Esophagus squamous epithelium (tissue), 5 donors: Measurements from ENCODE around the gene TSPAN31. TPM values are rescaled to one million over a fixed set of nuclear protein-coding genes. Genes with fewer than 3 reads are reported as not detected.

Source experiments
- DNase-seq: peaks from one replicate; lab custom pipeline; 2025; lab: John Stamatoyannopoulos, UW
- H3K27ac ChIP-seq, 4 donors: fragments of 200-600 bp; sonication (generic); one replicate each; pipeline ENCODE4 v1.5.1; 2016 to 2019; ENCODE audit warnings: mild to moderate bottlenecking in 1 of 4
- H3K27me3 ChIP-seq, 4 donors: fragments of 200-600 bp; sonication (generic); 1 replicate in 3 of 4; 2 replicates in 1 of 4; pipeline versions ENCODE4 v1.5.1 to v1.6.0; 2017 to 2021; ENCODE audit warnings: antibody characterized with exemption in 1 of 4
- H3K36me3 ChIP-seq, 3 donors: fragments of 200-600 bp; sonication (generic); one replicate each; pipeline ENCODE4 v1.5.1; 2016 to 2019
- H3K4me1 ChIP-seq, 3 donors: fragments of 200-600 bp; sonication (generic); one replicate each; pipeline ENCODE4 v1.5.1; 2017 to 2019
- H3K4me3 ChIP-seq, 4 donors: fragments of 200-600 bp; sonication (generic); 1 replicate in 3 of 4; 2 replicates in 1 of 4; pipeline ENCODE4 v1.5.1; 2016 to 2019; ENCODE audit warnings: mild to moderate bottlenecking in 2 of 4, moderate library complexity in 1 of 4
- H3K9me3 ChIP-seq, 3 donors: fragments of 200-600 bp; sonication (generic); one replicate each; pipeline ENCODE4 v1.5.1; 2016 to 2019
- POLR2A ChIP-seq, 4 donors: fragments of 450-650 bp; IDR thresholded peaks; one replicate each; pipeline ENCODE4 v1.6.1; 2017; ENCODE audit warnings: antibody characterized with exemption in 4 of 4, mild to moderate bottlenecking in 4 of 4, moderate library complexity in 3 of 4
- WGBS, 2 donors: methylation state at CpG; one replicate each; pipeline ENCODE4 v1.1.5; 2018; 5-methylcytosine and 5-hydroxymethylcytosine counted together
- intact Hi-C: fragments of 100-400 bp; cut with DNase I; formaldehyde crosslinking; loops from one replicate; pipeline ENCODE4 v1.15.0; 2022
- total RNA-seq, 4 donors: library from RNA; depleted of rRNA; stranded (reverse); fragments of >200 nt; gene quantifications; one replicate each; pipeline ENCODE4 v1.1.0, GENCODE V29; 2016
- TF ChIP-seq, protein P1 (sequence below), 6 experiments: fragments of 450-650 bp in 4 of 6; fragments of 200-600 bp in 2 of 6; sonication (generic) in 2 of 6; IDR thresholded peaks; one replicate each; pipeline ENCODE4 v1.5.1; 2016 to 2019; ENCODE audit warnings: antibody characterized with exemption in 6 of 6, mild to moderate bottlenecking in 4 of 6, moderate library complexity in 4 of 6
- donor health status: DM: yes; HTN: yes; CAD: no.

Gene TSPAN31
- total RNA-seq, 4 donors from 2014 or later, result 37.2 to 62.5 (median 40.2) TPM

DNA sequence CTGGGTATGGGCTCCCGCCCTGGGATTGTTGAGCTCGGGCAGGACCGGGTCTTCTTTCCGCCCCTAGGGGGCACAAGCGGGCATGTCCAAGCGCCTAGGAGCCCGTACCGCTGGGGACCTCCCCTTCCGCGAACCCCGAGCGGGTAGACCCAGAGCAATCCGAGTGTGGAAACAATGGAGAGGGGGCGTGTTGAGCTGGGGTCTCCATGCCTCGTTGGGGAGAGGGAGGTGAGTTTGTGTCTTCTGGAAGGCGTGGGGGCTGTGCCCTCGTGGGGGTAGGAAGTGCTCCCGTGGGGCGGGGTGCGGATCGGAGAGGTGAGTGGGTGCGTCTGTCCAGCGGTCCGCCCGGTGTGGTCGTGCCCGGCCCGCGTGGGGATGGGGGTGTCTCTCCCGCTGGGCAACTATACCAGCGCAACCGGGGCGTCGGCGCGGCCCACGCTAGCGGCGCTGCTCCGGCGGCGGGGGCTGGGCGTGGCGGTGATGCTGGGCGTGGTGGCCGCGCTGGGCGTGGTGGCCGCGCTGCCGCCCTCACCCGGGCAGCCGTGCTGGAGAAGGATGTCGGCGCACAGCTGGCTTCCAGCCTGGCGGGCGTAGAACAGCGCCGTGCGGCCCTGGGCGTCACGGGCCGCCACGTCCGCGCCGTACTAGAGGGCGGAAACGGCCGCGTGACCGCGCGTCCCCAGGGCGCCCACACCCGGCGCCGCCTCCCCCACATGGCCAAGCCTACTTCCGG is 18.5 kb upstream of the TSPAN31 start:
- Histone ChIP-seq H3K9me3 (no peaks in the 10 kb centered on the region), H3K27ac (peak overlapping the region; percentile 77 to 88 (median 84)), H3K4me1 (peaks cover 8 to 26% (median 15%) of the 10 kb centered on the region in 3 donors), H3K27me3 (peaks cover 0 to 7% (median 0%) of the 10 kb centered on the region in 4 donors), H3K36me3 (peaks cover 0 to 18% (median 5%) of the 10 kb centered on the region in 3 donors), H3K4me3 (peak overlapping the region; percentile 63 to 86 (median 67))
- intact Hi-C loops, result no loop called here
- 21 to 37% methylated on average over 3 to 46 of the region's 79 CpGs for WGBS, 2 donors
- DNase-seq, result peak; percentile 21
- peak in 1 of 4 donors; percentile 30 for TF ChIP-seq POLR2A (IDR thresholded peaks at IDR 0.05)
- TF ChIP-seq, protein P1, sequence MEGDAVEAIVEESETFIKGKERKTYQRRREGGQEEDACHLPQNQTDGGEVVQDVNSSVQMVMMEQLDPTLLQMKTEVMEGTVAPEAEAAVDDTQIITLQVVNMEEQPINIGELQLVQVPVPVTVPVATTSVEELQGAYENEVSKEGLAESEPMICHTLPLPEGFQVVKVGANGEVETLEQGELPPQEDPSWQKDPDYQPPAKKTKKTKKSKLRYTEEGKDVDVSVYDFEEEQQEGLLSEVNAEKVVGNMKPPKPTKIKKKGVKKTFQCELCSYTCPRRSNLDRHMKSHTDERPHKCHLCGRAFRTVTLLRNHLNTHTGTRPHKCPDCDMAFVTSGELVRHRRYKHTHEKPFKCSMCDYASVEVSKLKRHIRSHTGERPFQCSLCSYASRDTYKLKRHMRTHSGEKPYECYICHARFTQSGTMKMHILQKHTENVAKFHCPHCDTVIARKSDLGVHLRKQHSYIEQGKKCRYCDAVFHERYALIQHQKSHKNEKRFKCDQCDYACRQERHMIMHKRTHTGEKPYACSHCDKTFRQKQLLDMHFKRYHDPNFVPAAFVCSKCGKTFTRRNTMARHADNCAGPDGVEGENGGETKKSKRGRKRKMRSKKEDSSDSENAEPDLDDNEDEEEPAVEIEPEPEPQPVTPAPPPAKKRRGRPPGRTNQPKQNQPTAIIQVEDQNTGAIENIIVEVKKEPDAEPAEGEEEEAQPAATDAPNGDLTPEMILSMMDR (IDR thresholded peaks at IDR 0.05), result peak; percentile 43 to 83 (median 70)

DNA sequence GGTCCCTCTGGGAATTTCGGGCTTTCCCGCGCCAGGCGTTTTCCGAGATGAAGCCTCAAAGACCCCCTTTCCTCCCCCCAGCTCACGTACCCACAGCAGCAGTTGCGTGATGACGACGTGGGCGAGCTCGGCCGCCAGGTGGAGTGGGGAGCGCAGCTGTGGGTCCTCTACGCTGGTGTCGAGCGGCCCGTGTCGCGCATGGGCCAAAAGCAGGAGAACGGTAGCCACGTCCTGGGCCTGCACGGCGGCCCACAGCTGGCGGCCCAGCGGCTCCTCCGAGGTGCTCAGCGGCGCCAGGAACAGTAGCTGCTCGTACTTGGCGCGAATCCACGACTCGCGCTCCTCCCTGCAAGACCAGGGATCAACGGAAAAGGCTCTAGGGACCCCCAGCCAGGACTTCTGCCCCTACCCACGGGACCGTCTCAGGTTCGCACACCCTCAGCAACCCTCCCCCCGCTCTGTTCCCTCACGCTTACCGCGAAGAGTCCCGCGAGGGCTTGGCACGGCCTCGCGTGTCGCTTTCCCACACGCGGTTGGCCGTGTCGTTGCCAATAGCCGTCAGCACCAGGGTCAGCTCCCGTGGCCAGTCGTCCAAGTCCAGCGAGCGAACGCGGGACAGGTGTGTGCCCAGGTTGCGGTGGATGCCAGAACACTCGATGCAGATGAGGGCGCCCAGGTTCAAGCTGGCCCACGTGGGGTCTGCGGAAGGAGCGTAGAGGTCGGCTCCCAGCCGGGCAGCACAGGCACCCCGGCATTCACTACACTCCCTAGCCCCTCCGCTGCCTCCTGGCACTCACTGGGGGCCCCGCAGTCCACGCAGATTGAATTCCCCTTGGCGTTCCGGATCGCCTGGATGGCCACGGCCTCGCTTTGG is 17.7 kb upstream of the TSPAN31 start:
- DNase-seq, result no peak
- intact Hi-C loops, result no loop called here
- no peaks in the 10 kb centered on the region for H3K9me3 ChIP-seq
- TF ChIP-seq, protein P1 (IDR thresholded peaks at IDR 0.05), result peak in 4 of 6 experiments; percentile 32 to 59 (median 42)
- TF ChIP-seq POLR2A (IDR thresholded peaks at IDR 0.05), result no peak
- peak overlapping the region; percentile 77 to 88 (median 84) for H3K27ac ChIP-seq
- H3K4me3 ChIP-seq, result peak overlapping the region; percentile 63 to 86 (median 67)
- 69 to 100% methylated on average over 5 to 7 of the region's 76 CpGs for WGBS, 2 donors
- peaks cover 0 to 13% (median 0%) of the 10 kb centered on the region in 3 donors for H3K36me3 ChIP-seq
- H3K27me3 ChIP-seq, result peaks cover 0 to 13% (median 0%) of the 10 kb centered on the region in 4 donors
- peaks cover 8 to 26% (median 15%) of the 10 kb centered on the region in 3 donors for H3K4me1 ChIP-seq

DNA sequence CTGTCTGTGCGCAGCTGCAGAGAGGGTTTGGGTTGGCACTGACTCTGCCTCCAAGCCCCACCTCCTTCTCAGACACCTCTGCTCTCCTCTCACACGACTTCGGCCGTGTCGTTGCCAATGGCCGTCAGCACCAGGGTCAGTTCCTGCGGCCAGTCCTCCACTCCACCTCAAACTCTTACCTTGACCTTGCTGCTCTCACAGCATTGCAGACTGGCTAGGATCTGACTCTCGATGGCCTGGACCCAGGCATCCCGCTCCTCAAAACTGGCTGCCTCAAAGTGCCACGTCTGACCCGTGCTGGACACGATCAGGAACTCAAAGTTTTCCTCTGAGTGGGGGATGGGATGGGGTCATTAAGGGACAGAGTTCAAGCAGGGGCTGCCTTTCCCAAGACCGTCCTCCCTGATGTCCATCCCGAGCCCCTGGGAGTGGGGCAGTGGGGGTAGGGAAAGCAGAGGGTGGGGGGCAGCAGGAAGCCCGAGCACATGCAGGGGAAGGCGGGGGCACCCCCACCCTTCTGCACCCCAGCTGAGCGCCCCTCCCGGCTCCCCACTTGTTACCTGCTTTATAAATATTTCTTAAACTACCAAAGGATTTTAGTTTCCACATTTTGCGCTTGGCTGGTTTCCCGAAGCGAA is 17.0 kb upstream of the TSPAN31 start:
- Histone ChIP-seq H3K27me3 (peaks cover 0 to 21% (median 0%) of the 10 kb centered on the region in 4 donors), H3K4me3 (no peak overlapping the region), H3K4me1 (peaks cover 8 to 26% (median 15%) of the 10 kb centered on the region in 3 donors), H3K9me3 (no peaks in the 10 kb centered on the region), H3K36me3 (peaks cover 0 to 10% (median 0%) of the 10 kb centered on the region in 3 donors), H3K27ac (no peak overlapping the region)
- DNase-seq, result no peak
- TF ChIP-seq POLR2A (IDR thresholded peaks at IDR 0.05), result no peak
- TF ChIP-seq, protein P1 (IDR thresholded peaks at IDR 0.05), result no peak
- intact Hi-C loops, result no loop called here
- WGBS, 2 donors, result 75 to 77% methylated on average over 13 of the region's 21 CpGs

DNA sequence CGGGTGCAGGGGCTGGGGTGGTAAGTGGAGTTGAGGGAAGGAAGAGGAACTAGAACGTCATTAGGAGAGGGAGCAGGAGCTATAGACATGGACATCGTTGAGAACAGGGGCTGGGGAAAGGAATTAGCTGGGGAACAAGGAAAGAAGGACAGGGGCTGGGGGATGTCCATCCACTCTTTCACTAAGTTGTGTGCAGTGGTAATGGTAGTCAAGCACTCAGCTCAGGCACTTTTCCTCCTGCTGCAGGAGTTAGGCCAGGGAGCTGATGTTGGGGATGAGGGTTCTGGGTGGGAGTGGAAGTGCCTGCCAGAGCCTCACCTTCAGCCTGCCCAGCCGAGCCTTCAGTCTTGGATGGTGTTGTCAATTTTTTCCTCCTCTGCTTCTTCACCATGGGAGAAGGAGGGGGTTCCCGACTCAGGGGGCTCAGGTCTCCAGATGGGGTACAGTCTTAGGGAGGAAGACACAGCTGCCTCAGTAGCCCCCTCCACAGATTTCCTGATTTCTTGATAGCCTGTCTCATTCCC is 15.5 kb upstream of the TSPAN31 start:
- 55 to 60% methylated on average over 4 to 5 of the region's 5 CpGs for WGBS, 2 donors
- Histone ChIP-seq H3K27me3 (peaks cover 0 to 36% (median 0%) of the 10 kb centered on the region in 4 donors), H3K9me3 (no peaks in the 10 kb centered on the region), H3K4me1 (peaks cover 8 to 26% (median 15%) of the 10 kb centered on the region in 3 donors), H3K36me3 (peaks cover 0 to 10% (median 0%) of the 10 kb centered on the region in 3 donors), H3K27ac (no peak overlapping the region), H3K4me3 (no peak overlapping the region)
- TF ChIP-seq, protein P1 (IDR thresholded peaks at IDR 0.05), result no peak
- TF ChIP-seq POLR2A (IDR thresholded peaks at IDR 0.05), result no peak
- DNase-seq, result no peak
- intact Hi-C loops, result no loop called here
